GM12878 (cell line): Measurements from ENCODE around the gene GTF3C1. TPM values are rescaled to one million over a fixed set of nuclear protein-coding genes. Genes with fewer than 3 reads are reported as not detected.
A peak's percentile ranks its signal among the peaks of the same experiment; 100 is the strongest.

Experiments used
- CBFB ChIP-seq: IDR thresholded peaks from 2 replicates; pipeline ENCODE4 v1.6.1; 2016; ENCODE audit warnings: antibody characterized with exemption, low read depth
- CHD1 ChIP-seq: IDR thresholded peaks from 2 replicates; pipeline ENCODE4 v1.6.1; 2012; ENCODE audit warnings: low read depth, low read length, improper control_type of control experiment
- ETV6 ChIP-seq, 2 experiments: fragments of 450-650 bp in 1 of 2; IDR thresholded peaks in 1 of 2; conservative IDR thresholded peaks in 1 of 2; 2 replicates each; pipeline ENCODE4 v1.6.1; 2014; ENCODE audit warnings: antibody characterized with exemption in 1 of 2, borderline replicate concordance in 1 of 2, low read depth in 1 of 2, mild to moderate bottlenecking in 1 of 2, moderate library complexity in 1 of 2
- GABPA ChIP-seq: IDR thresholded peaks from 2 replicates; pipeline ENCODE4 v1.6.1; 2014; ENCODE audit warnings: antibody characterized with exemption, low read depth, mild to moderate bottlenecking, inconsistent platforms
- IKZF1 ChIP-seq: fragments of 450-650 bp; conservative IDR thresholded peaks from 2 replicates; pipeline ENCODE4 v1.6.1; 2017; ENCODE audit warnings: antibody characterized with exemption, mild to moderate bottlenecking
- IRF4 ChIP-seq: IDR thresholded peaks from 2 replicates; pipeline ENCODE4 v1.6.1; 2011; ENCODE audit warnings: low read depth, low read length
- KDM1A ChIP-seq: fragments of 200-600 bp; sonication (generic); IDR thresholded peaks from 2 replicates; pipeline ENCODE4 v1.6.1; 2016; ENCODE audit warnings: borderline replicate concordance
- KLF5 ChIP-seq: fragments of 450-650 bp; IDR thresholded peaks from 2 replicates; pipeline ENCODE4 v1.6.1; 2014; ENCODE audit warnings: mild to moderate bottlenecking; ENCODE audit not compliant: partially characterized antibody
- NR2C2 ChIP-seq: IDR thresholded peaks from 2 replicates; pipeline ENCODE4 v1.6.1; 2011; ENCODE audit warnings: borderline replicate concordance, low read depth; ENCODE audit not compliant: control insufficient read depth, insufficient read length
- PBX3 ChIP-seq: IDR thresholded peaks from 2 replicates; pipeline ENCODE4 v1.6.1; 2011; ENCODE audit warnings: mild to moderate bottlenecking, low read depth, low read length, moderate library complexity; ENCODE audit not compliant: insufficient replicate concordance
- SKIL ChIP-seq: fragments of 450-650 bp; IDR thresholded peaks from 2 replicates; pipeline ENCODE4 v1.6.1; 2017; ENCODE audit warnings: mild to moderate bottlenecking, low read depth, inconsistent platforms; ENCODE audit not compliant: poor library complexity, severe bottlenecking
- SRF ChIP-seq, 2 experiments: IDR thresholded peaks; 2 replicates each; pipeline ENCODE4 v1.6.1; 2011; ENCODE audit warnings: low read depth in 2 of 2, low read length in 2 of 2, mild to moderate bottlenecking in 1 of 2, moderate library complexity in 1 of 2
- SUPT20H ChIP-seq: IDR thresholded peaks from 2 replicates; pipeline ENCODE4 v1.6.1; 2011; ENCODE audit warnings: low read depth, mild to moderate bottlenecking, low read length, moderate library complexity, borderline replicate concordance; ENCODE audit not compliant: control insufficient read depth
- TAF1 ChIP-seq: IDR thresholded peaks from 2 replicates; pipeline ENCODE4 v1.6.1; 2011; ENCODE audit warnings: mild to moderate bottlenecking, low read depth, low read length, borderline replicate concordance
- TARDBP ChIP-seq: IDR thresholded peaks from 2 replicates; pipeline ENCODE4 v1.6.1; 2016; ENCODE audit warnings: borderline replicate concordance
- ZBTB11 ChIP-seq: fragments of 450-650 bp; formaldehyde crosslinking; IDR thresholded peaks from 2 replicates; pipeline ENCODE4 v1.5.0; 2022; ENCODE audit warnings: mild to moderate bottlenecking, missing genetic modification characterization
- ZNF687 ChIP-seq: fragments of 450-650 bp; IDR thresholded peaks from 2 replicates; pipeline ENCODE4 v1.6.1; 2017; ENCODE audit warnings: mild to moderate bottlenecking, moderate library complexity
- ZZZ3 ChIP-seq: IDR thresholded peaks from 2 replicates; pipeline ENCODE4 v1.6.1; 2011; ENCODE audit warnings: low read depth; ENCODE audit not compliant: control insufficient read depth, insufficient read length
- polyA plus RNA-seq, 11 experiments: library from polyadenylated mRNA; depleted of rRNA in 4 of 11; unstranded in 6 of 11; stranded (reverse) in 5 of 11; fragments of >200 nt; fragmentation: Nextera tagmentation in 4 of 11; fragmentation: Illumina TruSeq in 1 of 11; extraction: Ambion mirVana in 4 of 11; extraction: Trizol in 1 of 11; gene quantifications; 1 replicate in 1 of 11; 2 replicates in 10 of 11; pipeline versions ENCODE4 v1.2.1 to v1.2.3, GENCODE V29; 2011 to 2016; ENCODE audit warnings: inconsistent platforms in 2 of 11, missing spikeins in 2 of 11, low read depth in 1 of 11
- total RNA-seq, 4 experiments: library from RNA; depleted of rRNA in 3 of 4; stranded (reverse); fragments of >200 nt in 3 of 4; fragmentation: Illumina TruSeq in 1 of 4; extraction: Trizol in 1 of 4; gene quantifications; 2 replicates each; pipeline versions ENCODE4 v1.2.1 to v1.2.3, GENCODE V29; 2013 to 2021

GTF3C1 gene
- total and polyA plus RNA-seq, 10 of the 15 experiments (the other 5 are each of a cell fraction or from before 2014, with no cell fraction given) = 0.98 to 60.9 (median 34.3) TPM

- TF ChIP-seq NR2C2 (no peak), SUPT20H (no peak), ETV6 (conservative IDR thresholded peaks at IDR 0.05 in 1 of 2, IDR thresholded peaks at IDR 0.05 in 1 of 2; ENCODE audit: borderline replicate concordance in 1 of 2, low read depth in 1 of 2) (no peak), TARDBP (no peak), CBFB (peak; percentile 3; the same call in 1 of the 2 replicates), IRF4 (no peak), SRF (IDR thresholded peaks at IDR 0.05; ENCODE audit: low read depth in 2 of 2, low read length in 2 of 2) (no peak), GABPA (peak; percentile 89), ZZZ3 (no peak), KDM1A (no peak), ZBTB11 (no peak), TAF1 (peak; percentile 63), PBX3 (no peak), ZNF687 (peak; percentile 37; the same call in 1 of the 2 replicates), IKZF1 (peak; percentile 99), CHD1 (no peak), SKIL (no peak), KLF5 (peak; percentile 71)
Measured at GRCh38 chr16:27549746-27550581, at the start of gene GTF3C1, which contains the start of gene KATNIP (continued).
